Suprapubic skin (tissue), 4 donors: ENCODE data around the gene RAPGEF6.

Source experiments
- CTCF ChIP-seq, 2 donors: fragments of 200-600 bp in 1 of 2; fragments of 450-650 bp in 1 of 2; sonication (generic) in 1 of 2; IDR thresholded peaks; one replicate each; pipeline ENCODE4 v1.5.1; 2016 to 2019; ENCODE audit warnings: antibody characterized with exemption in 2 of 2, mild to moderate bottlenecking in 1 of 2, moderate library complexity in 1 of 2
- EP300 ChIP-seq: sonication (generic); formaldehyde crosslinking; IDR thresholded peaks from one replicate; pipeline ENCODE4 v1.6.1; 2017; ENCODE audit warnings: antibody characterized with exemption
- POLR2AphosphoS5 ChIP-seq, 3 donors: sonication (generic); formaldehyde crosslinking; IDR thresholded peaks; one replicate each; pipeline ENCODE4 v1.6.1; 2017; ENCODE audit warnings: antibody characterized with exemption in 3 of 3

- TF ChIP-seq CTCF (IDR thresholded peaks at IDR 0.05) (no peak), POLR2AphosphoS5 (IDR thresholded peaks at IDR 0.05) (no peak), EP300 (no peak)
Measured at GRCh38 chr5:131384173-131384572, 250.9 kb downstream of the RAPGEF6 start.
